H1 (cell line): ENCODE measurements around the gene RNGTT. TPM values are rescaled to one million over a fixed set of nuclear protein-coding genes. Genes with fewer than 3 reads are reported as not detected.

ENCODE experiments used
- CTCF ChIA-PET: fragments of 300-600 bp; sonication (Branson Sonifier 250); formaldehyde crosslinking; loops from one replicate; lab custom pipeline; 2021; ENCODE audit not compliant: partially characterized antibody; lab: Charles Lee
- POLR2A ChIA-PET: fragments of 300-600 bp; sonication (Branson Sonifier 250); formaldehyde crosslinking; loops from one replicate; lab custom pipeline; 2021; ENCODE audit warnings: inconsistent platforms; ENCODE audit not compliant: partially characterized antibody; lab: Charles Lee
- DNase-seq, 2 experiments: peaks; one replicate each; pipeline versions ENCODE4 v3.0.0 to v3.0.0-alpha.2; 2010 to 2022; ENCODE audit warnings: low spot score in 2 of 2, low read depth in 1 of 2, mixed read lengths in 1 of 2
- FAIRE-seq: peaks from 2 replicates; lab custom pipeline; 2011; peaks lifted over from hg19 to GRCh38; lab: Jason Lieb, UNC
- H2AFZ ChIP-seq: 2 replicates; pipeline ENCODE4 v1.8.1; 2012; ENCODE audit warnings: low read length, inconsistent platforms
- H2AK5ac ChIP-seq: 2 replicates; pipeline ENCODE4 v1.6.1; 2013; ENCODE audit warnings: low read depth, low read length
- H2BK120ac ChIP-seq: replicated peaks from 2 replicates; pipeline ENCODE3; 2013; ENCODE audit warnings: low read depth, low read length, inconsistent platforms
- H2BK12ac ChIP-seq: 2 replicates; pipeline ENCODE4 v1.6.1; 2013; ENCODE audit warnings: low read depth, low read length
- H2BK15ac ChIP-seq: 2 replicates; pipeline ENCODE4 v1.6.1; 2013; ENCODE audit warnings: low read length
- H2BK20ac ChIP-seq: 2 replicates; pipeline ENCODE4 v1.6.1; 2013; ENCODE audit warnings: low read length
- H2BK5ac ChIP-seq: 2 replicates; pipeline ENCODE4 v1.6.1; 2013; ENCODE audit warnings: low read depth, low read length
- H3K14ac ChIP-seq: 2 replicates; pipeline ENCODE4 v1.6.1; 2013; ENCODE audit warnings: inconsistent platforms; ENCODE audit not compliant: insufficient read length
- H3K18ac ChIP-seq: 2 replicates; pipeline ENCODE4 v1.6.1; 2013; ENCODE audit warnings: low read length; ENCODE audit errors: extremely low read depth
- H3K23ac ChIP-seq: 2 replicates; pipeline ENCODE4 v1.6.1; 2013; ENCODE audit warnings: inconsistent platforms; ENCODE audit not compliant: insufficient read length
- H3K23me2 ChIP-seq: 2 replicates; pipeline ENCODE4 v1.6.1; 2013; ENCODE audit warnings: low read depth, low read length
- H3K27ac ChIP-seq: 2 replicates; pipeline ENCODE4 v1.6.1; 2011; ENCODE audit warnings: low read depth, low read length, inconsistent platforms
- H3K27me3 ChIP-seq, 4 experiments: replicated peaks in 1 of 4; 1 replicate in 1 of 4; 2 replicates in 3 of 4; pipeline versions ENCODE4 v1.6.1 to v1.8.1; 2011 to 2013; ENCODE audit warnings: low read length in 3 of 4, mild to moderate bottlenecking in 3 of 4, inconsistent platforms in 2 of 4, mixed read lengths in 2 of 4, moderate library complexity in 1 of 4; ENCODE audit not compliant: control insufficient read depth in 3 of 4, insufficient read depth in 3 of 4; ENCODE audit errors: extremely low read depth in 1 of 4
- H3K36me3 ChIP-seq, 4 experiments: 2 replicates each; pipeline versions ENCODE4 v1.6.1 to v1.8.1; 2011 to 2013; ENCODE audit warnings: mild to moderate bottlenecking in 4 of 4, low read length in 3 of 4, moderate library complexity in 2 of 4, control low read depth in 1 of 4, inconsistent platforms in 1 of 4; ENCODE audit not compliant: insufficient read depth in 4 of 4, control insufficient read depth in 2 of 4
- H3K4ac ChIP-seq: replicated peaks from 2 replicates; pipeline ENCODE3; 2013; ENCODE audit warnings: low read length, low read depth, mixed read lengths, inconsistent platforms; ENCODE audit not compliant: insufficient read length
- H3K4me1 ChIP-seq, 4 experiments: replicated peaks in 1 of 4; 1 replicate in 1 of 4; 2 replicates in 3 of 4; pipeline versions ENCODE4 v1.6.1 to v1.8.1; 2011 to 2013; ENCODE audit warnings: low read length in 3 of 4, inconsistent platforms in 2 of 4, mixed read lengths in 1 of 4; ENCODE audit not compliant: insufficient read depth in 4 of 4, control insufficient read depth in 3 of 4
- H3K4me2 ChIP-seq, 2 experiments: 2 replicates each; pipeline versions ENCODE4 v1.6.1 to v1.8.1; 2011 to 2013; ENCODE audit warnings: low read depth in 2 of 2, low read length in 2 of 2, control low read depth in 1 of 2, inconsistent platforms in 1 of 2, mild to moderate bottlenecking in 1 of 2; ENCODE audit not compliant: insufficient read depth in 1 of 2
- H3K4me3 ChIP-seq, 4 experiments: fragments of 200-600, 300-600 bp in 1 of 4; sonication (generic), shearing (Covaris generic), sonication (Bioruptor Twin) in 1 of 4; 2 replicates each; pipeline versions ENCODE4 v1.5.1 to v1.8.1; 2011 to 2016; ENCODE audit warnings: low read length in 4 of 4, low read depth in 3 of 4, control low read depth in 2 of 4, inconsistent platforms in 2 of 4, mild to moderate bottlenecking in 2 of 4, mixed read lengths in 1 of 4, moderate library complexity in 1 of 4; ENCODE audit not compliant: insufficient read depth in 2 of 4; ENCODE audit errors: extremely low read depth in 1 of 4
- H3K56ac ChIP-seq: replicated peaks from 2 replicates; pipeline ENCODE3; 2013; ENCODE audit warnings: low read depth, mild to moderate bottlenecking, mixed read lengths, low read length, inconsistent platforms; ENCODE audit not compliant: insufficient read length
- H3K79me1 ChIP-seq: 2 replicates; pipeline ENCODE4 v1.6.1; 2013; ENCODE audit warnings: low read depth, low read length, control low read depth
- H3K79me2 ChIP-seq, 2 experiments: 2 replicates each; pipeline versions ENCODE4 v1.6.1 to v1.8.1; 2012 to 2013; ENCODE audit warnings: low read length in 2 of 2, mild to moderate bottlenecking in 2 of 2, inconsistent platforms in 1 of 2; ENCODE audit not compliant: insufficient read depth in 2 of 2, control insufficient read depth in 1 of 2
- H3K9ac ChIP-seq, 4 experiments: replicated peaks in 1 of 4; 1 replicate in 1 of 4; 2 replicates in 3 of 4; pipeline versions ENCODE4 v1.6.1 to v1.8.1; 2011 to 2013; ENCODE audit warnings: low read depth in 3 of 4, low read length in 3 of 4, control low read depth in 2 of 4, mild to moderate bottlenecking in 2 of 4, moderate library complexity in 2 of 4, inconsistent platforms in 1 of 4; ENCODE audit errors: extremely low read depth in 1 of 4
- H3K9me3 ChIP-seq, 2 experiments: 2 replicates each; pipeline versions ENCODE4 v1.6.1 to v1.8.1; 2012 to 2013; ENCODE audit warnings: mild to moderate bottlenecking in 2 of 2, moderate library complexity in 2 of 2, control low read depth in 1 of 2, inconsistent platforms in 1 of 2, low read depth in 1 of 2, low read length in 1 of 2, mixed read lengths in 1 of 2; ENCODE audit not compliant: insufficient read depth in 2 of 2
- H4K20me1 ChIP-seq, 2 experiments: replicated peaks in 1 of 2; 2 replicates each; pipeline versions ENCODE3 to v1.8.1; 2011 to 2013; ENCODE audit warnings: inconsistent platforms in 2 of 2, low read length in 2 of 2, mild to moderate bottlenecking in 1 of 2; ENCODE audit not compliant: insufficient read depth in 2 of 2, control insufficient read depth in 1 of 2
- H4K5ac ChIP-seq: 2 replicates; pipeline ENCODE4 v1.6.1; 2013; ENCODE audit warnings: low read length, low read depth, mixed read lengths, inconsistent platforms; ENCODE audit not compliant: insufficient read length
- H4K8ac ChIP-seq: 2 replicates; pipeline ENCODE4 v1.8.0; 2013; ENCODE audit warnings: mild to moderate bottlenecking, moderate library complexity, low read length, inconsistent platforms; ENCODE audit not compliant: insufficient read depth; ENCODE audit errors: extremely low read depth
- H4K91ac ChIP-seq: replicated peaks from 2 replicates; pipeline ENCODE3; 2013; ENCODE audit warnings: low read length, mixed read lengths, inconsistent platforms; ENCODE audit not compliant: insufficient read length
- BCL11A ChIP-seq, 2 experiments: IDR thresholded peaks; one replicate each; pipeline ENCODE4 v1.6.1; 2011; ENCODE audit warnings: low read depth in 2 of 2, low read length in 2 of 2, mild to moderate bottlenecking in 2 of 2
- CBX5 ChIP-seq: fragments of 300-800, 300-1000 bp; sonication (generic); IDR thresholded peaks from 2 replicates; pipeline ENCODE4 v1.7.1; 2016; ENCODE audit warnings: antibody characterized with exemption, low read length, low read depth
- CREB1 ChIP-seq: IDR thresholded peaks from 2 replicates; pipeline ENCODE4 v1.6.1; 2012; ENCODE audit warnings: inconsistent platforms
- FOSL1 ChIP-seq: IDR thresholded peaks from 2 replicates; pipeline ENCODE4 v1.6.1; 2011; ENCODE audit warnings: mild to moderate bottlenecking, low read depth, low read length, moderate library complexity; ENCODE audit not compliant: insufficient read depth
- NANOG ChIP-seq: IDR thresholded peaks from 2 replicates; pipeline ENCODE4 v1.6.1; 2011; ENCODE audit warnings: low read length, low read depth, mild to moderate bottlenecking, inconsistent platforms; ENCODE audit not compliant: insufficient read depth, poor library complexity, severe bottlenecking
- POU5F1 ChIP-seq: IDR thresholded peaks from 2 replicates; pipeline ENCODE4 v1.6.1; 2011; ENCODE audit warnings: low read depth, mild to moderate bottlenecking, low read length, moderate library complexity
- RBBP5 ChIP-seq: IDR thresholded peaks from 2 replicates; pipeline ENCODE4 v1.7.1; 2012; ENCODE audit warnings: low read depth, mild to moderate bottlenecking, inconsistent platforms, low read length, moderate library complexity, borderline replicate concordance
- RXRA ChIP-seq: IDR thresholded peaks from 2 replicates; pipeline ENCODE4 v1.6.1; 2011; ENCODE audit warnings: low read depth, mild to moderate bottlenecking, low read length, moderate library complexity; ENCODE audit not compliant: insufficient read depth
- SIX5 ChIP-seq: IDR thresholded peaks from 2 replicates; pipeline ENCODE4 v1.6.1; 2011; ENCODE audit warnings: mild to moderate bottlenecking, low read depth, low read length
- SP4 ChIP-seq: IDR thresholded peaks from 2 replicates; pipeline ENCODE4 v1.6.1; 2012; ENCODE audit warnings: low read length, inconsistent platforms
- TAF1 ChIP-seq: IDR thresholded peaks from 2 replicates; pipeline ENCODE4 v1.6.1; 2011; ENCODE audit warnings: mild to moderate bottlenecking, low read depth, low read length
- TBP ChIP-seq: IDR thresholded peaks from 2 replicates; pipeline ENCODE4 v1.6.1; 2011; ENCODE audit warnings: low read depth, low read length, improper control_type of control experiment
- USF2 ChIP-seq: IDR thresholded peaks from 2 replicates; pipeline ENCODE4 v1.6.1; 2011; ENCODE audit warnings: low read length, improper control_type of control experiment
- WGBS, 2 experiments: shearing (Covaris generic) in 1 of 2; methylation state at CpG; one replicate each; pipeline versions ENCODE4 v1.1.6 to v1.1.7; 2013 to 2015; ENCODE audit warnings: low lambda C conversion rate in 2 of 2, mixed read lengths in 2 of 2, inconsistent platforms in 1 of 2, low coverage in 1 of 2, missing lambda C conversion rate in 1 of 2; ENCODE audit not compliant: insufficient replicate concordance in 2 of 2, insufficient coverage in 1 of 2, insufficient read length in 1 of 2; ENCODE audit errors: extremely low coverage in 1 of 2, missing lambda C conversion rate in 1 of 2; 5-methylcytosine and 5-hydroxymethylcytosine counted together
- polyA plus RNA-seq, 7 experiments: library from polyadenylated mRNA; depleted of rRNA in 3 of 7; stranded (reverse) in 5 of 7; unstranded in 2 of 7; fragments of >200 nt in 5 of 7; fragments of 200-250 nt in 2 of 7; gene quantifications; 1 replicate in 5 of 7; 2 replicates in 1 of 7; 4 replicates in 1 of 7; pipeline versions ENCODE4 v1.2.1 to v1.2.3, GENCODE V29; 2011 to 2013; ENCODE audit warnings: missing spikeins in 2 of 7, mixed read lengths in 2 of 7
- total RNA-seq: library from RNA; stranded (reverse); fragmentation: NEBNext Ultra II Directional; extraction: Animal tissue kit (Norgen Biotek cat#: 25700); gene quantifications from 2 replicates; pipeline ENCODE4 v1.2.1, GENCODE V29; 2021

RNGTT gene
- total and polyA plus RNA-seq, 2 of the 8 experiments (the other 6 are each of a cell fraction or from before 2014, with no cell fraction given): 3.6 to 21.2 TPM

- H4K8ac ChIP-seq: no peak overlapping the region
- ChIA-PET POLR2A (interaction anchor here (1.5 kb wide), 1 partner anchor 12 kb away, joined by 5 read pairs; no protein-coding TSS in a partner anchor), CTCF (interaction anchor here (0.6 to 1.6 kb wide), 3 partner anchors 20 to 1228 kb away, joined by 3 to 5 read pairs (median 3); no protein-coding TSS in a partner anchor)
- no peak for FAIRE-seq
- peak overlapping the region; percentile 43; the same call in 1 of the 2 replicates for H2BK20ac ChIP-seq
- H3K23me2 ChIP-seq: no peaks in the 10 kb centered on the region; the same call in 1 of the 2 replicates
- H3K23ac ChIP-seq: no peak overlapping the region
- no peak for DNase-seq
- H3K14ac ChIP-seq: no peak overlapping the region
- H4K5ac ChIP-seq: no peak overlapping the region
- no peaks in the 10 kb centered on the region for H3K27me3 ChIP-seq
- no peaks in the 10 kb centered on the region for H3K79me2 ChIP-seq
- 0 out of 2 replicates have a peak overlapping the region, but pooled peaks have one; percentile 27 for H2BK12ac ChIP-seq
- no peaks in the 10 kb centered on the region for H3K9me3 ChIP-seq
- no peak overlapping the region; the same call in 1 of the 2 replicates for H2AK5ac ChIP-seq
- no peaks in the 10 kb centered on the region for H4K20me1 ChIP-seq
- peak overlapping the region; percentile 58 for H4K91ac ChIP-seq
- H3K56ac ChIP-seq: no peak overlapping the region
- H3K36me3 ChIP-seq: no peaks in the 10 kb centered on the region
- no peak overlapping the region for H2BK5ac ChIP-seq
- peaks cover 3 to 11% (median 6%) of the 10 kb centered on the region in 4 experiments; a peak in 6 of 7 replicates for H3K4me1 ChIP-seq
- no peaks in the 10 kb centered on the region for H3K79me1 ChIP-seq
- 92% methylated on average over 5 of the region's 5 CpGs; no CpG with 5 or more reads in 1 of the 2 experiments for WGBS, 2 experiments
- no peak overlapping the region for H2AFZ ChIP-seq
- H3K4ac ChIP-seq: no peak overlapping the region
- H3K9ac ChIP-seq: no peak overlapping the region
- peak overlapping the region; percentile 52 for H2BK120ac ChIP-seq
- no peak overlapping the region for H3K27ac ChIP-seq
- no peak overlapping the region; a peak in 1 of 4 replicates for H3K4me2 ChIP-seq
- no peak overlapping the region for H3K4me3 ChIP-seq
- no peak overlapping the region for H2BK15ac ChIP-seq
- H3K18ac ChIP-seq: no peak overlapping the region; the same call in 1 of the 2 replicates
- TF ChIP-seq USF2 (no peak), CREB1 (no peak), RBBP5 (no peak), SIX5 (no peak), TAF1 (no peak), BCL11A (IDR thresholded peaks at IDR 0.05; ENCODE audit: low read depth in 2 of 2, low read length in 2 of 2) (no peak), SP4 (no peak), RXRA (no peak), TBP (no peak), POU5F1 (no peak), CBX5 (no peak), NANOG (no peak), FOSL1 (no peak)
Observed at GRCh38 chr6:89008815-89009374, 45.5 kb upstream of the RNGTT start.
